ENCODE results near the gene CTDSP2.

GRCh38 chr12:57776247-57776587, 70.3 kb downstream of the CTDSP2 start:
- TF ChIP-seq, protein P1, sequence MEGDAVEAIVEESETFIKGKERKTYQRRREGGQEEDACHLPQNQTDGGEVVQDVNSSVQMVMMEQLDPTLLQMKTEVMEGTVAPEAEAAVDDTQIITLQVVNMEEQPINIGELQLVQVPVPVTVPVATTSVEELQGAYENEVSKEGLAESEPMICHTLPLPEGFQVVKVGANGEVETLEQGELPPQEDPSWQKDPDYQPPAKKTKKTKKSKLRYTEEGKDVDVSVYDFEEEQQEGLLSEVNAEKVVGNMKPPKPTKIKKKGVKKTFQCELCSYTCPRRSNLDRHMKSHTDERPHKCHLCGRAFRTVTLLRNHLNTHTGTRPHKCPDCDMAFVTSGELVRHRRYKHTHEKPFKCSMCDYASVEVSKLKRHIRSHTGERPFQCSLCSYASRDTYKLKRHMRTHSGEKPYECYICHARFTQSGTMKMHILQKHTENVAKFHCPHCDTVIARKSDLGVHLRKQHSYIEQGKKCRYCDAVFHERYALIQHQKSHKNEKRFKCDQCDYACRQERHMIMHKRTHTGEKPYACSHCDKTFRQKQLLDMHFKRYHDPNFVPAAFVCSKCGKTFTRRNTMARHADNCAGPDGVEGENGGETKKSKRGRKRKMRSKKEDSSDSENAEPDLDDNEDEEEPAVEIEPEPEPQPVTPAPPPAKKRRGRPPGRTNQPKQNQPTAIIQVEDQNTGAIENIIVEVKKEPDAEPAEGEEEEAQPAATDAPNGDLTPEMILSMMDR (IDR thresholded peaks at IDR 0.05; ENCODE audit: extremely low read depth in 1 of 2, insufficient read depth in 1 of 2, low read depth in 1 of 2, low read length in 2 of 2), result no peak
- TF ChIP-seq POLR2A (IDR thresholded peaks at IDR 0.05; ENCODE audit: low read depth, low read length) (no peak), JUN (IDR thresholded peaks at IDR 0.05; ENCODE audit: borderline replicate concordance, insufficient read depth, insufficient read length, low read depth) (no peak), POLR2AphosphoS5 (IDR thresholded peaks at IDR 0.05; ENCODE audit: insufficient read depth, low read depth, low read length) (no peak), MYC (IDR thresholded peaks at IDR 0.05; ENCODE audit: low read depth, low read length) (no peak), MAX (IDR thresholded peaks at IDR 0.05; ENCODE audit: insufficient read depth, insufficient read length) (no peak), EZH2 (IDR thresholded peaks at IDR 0.05; ENCODE audit: borderline replicate concordance, low read depth, low read length, severe bottlenecking) (no peak), FOS (IDR thresholded peaks at IDR 0.05; ENCODE audit: borderline replicate concordance, insufficient read depth, low read length) (no peak)
